IMR-90 (cell line): Measurements from ENCODE around the gene ASB1.

ENCODE experiments used
- CEBPB ChIP-seq: IDR thresholded peaks from 2 replicates; pipeline ENCODE4 v1.6.1; 2012; ENCODE audit warnings: low read depth, low read length, improper control_type of control experiment
- CHD1 ChIP-seq: IDR thresholded peaks from 2 replicates; pipeline ENCODE4 v1.6.1; 2012; ENCODE audit warnings: low read depth, low read length, improper control_type of control experiment
- ELK1 ChIP-seq: fragments of 150-350 bp; IDR thresholded peaks from 2 replicates; pipeline ENCODE4 v1.6.1; 2016; ENCODE audit warnings: low read depth, mild to moderate bottlenecking, low read length, moderate library complexity, borderline replicate concordance
- FOS ChIP-seq: fragments of 150-350 bp; IDR thresholded peaks from 2 replicates; pipeline ENCODE4 v1.6.1; 2016; ENCODE audit warnings: low read depth, low read length
- MAZ ChIP-seq: IDR thresholded peaks from 2 replicates; pipeline ENCODE4 v1.6.1; 2012; ENCODE audit warnings: low read depth, mild to moderate bottlenecking, low read length, improper control_type of control experiment, moderate library complexity, borderline replicate concordance
- MXI1 ChIP-seq: IDR thresholded peaks from 2 replicates; pipeline ENCODE4 v1.6.1; 2012; ENCODE audit warnings: low read depth, mild to moderate bottlenecking, low read length, moderate library complexity, borderline replicate concordance
- NFE2L2 ChIP-seq: fragments of 150-350 bp; IDR thresholded peaks from 2 replicates; pipeline ENCODE4 v1.6.1; 2016; ENCODE audit warnings: low read depth, mild to moderate bottlenecking, low read length
- POLR2A ChIP-seq: IDR thresholded peaks from 2 replicates; pipeline ENCODE4 v1.6.1; 2012; ENCODE audit warnings: mild to moderate bottlenecking, low read depth, low read length
- RAD21 ChIP-seq: IDR thresholded peaks from 2 replicates; pipeline ENCODE4 v1.6.1; 2012; ENCODE audit warnings: low read length, improper control_type of control experiment
- RCOR1 ChIP-seq: IDR thresholded peaks from 2 replicates; pipeline ENCODE4 v1.6.1; 2012; ENCODE audit warnings: mild to moderate bottlenecking, low read length, improper control_type of control experiment; ENCODE audit not compliant: insufficient replicate concordance
- RFX5 ChIP-seq: IDR thresholded peaks from 2 replicates; pipeline ENCODE4 v1.8.0; 2012; ENCODE audit warnings: low read depth, mild to moderate bottlenecking, low read length, moderate library complexity
- SMC3 ChIP-seq: fragments of 150-350 bp; IDR thresholded peaks from 2 replicates; pipeline ENCODE4 v1.6.1; 2016; ENCODE audit warnings: low read depth, mild to moderate bottlenecking, antibody characterized with exemption, low read length, moderate library complexity
- TF ChIP-seq, protein P1 (sequence below): fragments of 150-350 bp; IDR thresholded peaks from 2 replicates; pipeline ENCODE4 v1.6.1; 2017; ENCODE audit warnings: mild to moderate bottlenecking, antibody characterized with exemption, low read length, low read depth
- TF ChIP-seq, protein P2 (sequence below): conservative IDR thresholded peaks from 2 replicates; pipeline ENCODE4 v1.5.1; 2012; ENCODE audit warnings: mild to moderate bottlenecking, low read depth, low read length, improper control_type of control experiment

- no peak for TF ChIP-seq RAD21
- TF ChIP-seq CHD1: no peak
- TF ChIP-seq RFX5: no peak
- TF ChIP-seq, protein P1, sequence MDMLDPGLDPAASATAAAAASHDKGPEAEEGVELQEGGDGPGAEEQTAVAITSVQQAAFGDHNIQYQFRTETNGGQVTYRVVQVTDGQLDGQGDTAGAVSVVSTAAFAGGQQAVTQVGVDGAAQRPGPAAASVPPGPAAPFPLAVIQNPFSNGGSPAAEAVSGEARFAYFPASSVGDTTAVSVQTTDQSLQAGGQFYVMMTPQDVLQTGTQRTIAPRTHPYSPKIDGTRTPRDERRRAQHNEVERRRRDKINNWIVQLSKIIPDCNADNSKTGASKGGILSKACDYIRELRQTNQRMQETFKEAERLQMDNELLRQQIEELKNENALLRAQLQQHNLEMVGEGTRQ: no peak
- no peak for TF ChIP-seq POLR2A
- TF ChIP-seq, protein P2, sequence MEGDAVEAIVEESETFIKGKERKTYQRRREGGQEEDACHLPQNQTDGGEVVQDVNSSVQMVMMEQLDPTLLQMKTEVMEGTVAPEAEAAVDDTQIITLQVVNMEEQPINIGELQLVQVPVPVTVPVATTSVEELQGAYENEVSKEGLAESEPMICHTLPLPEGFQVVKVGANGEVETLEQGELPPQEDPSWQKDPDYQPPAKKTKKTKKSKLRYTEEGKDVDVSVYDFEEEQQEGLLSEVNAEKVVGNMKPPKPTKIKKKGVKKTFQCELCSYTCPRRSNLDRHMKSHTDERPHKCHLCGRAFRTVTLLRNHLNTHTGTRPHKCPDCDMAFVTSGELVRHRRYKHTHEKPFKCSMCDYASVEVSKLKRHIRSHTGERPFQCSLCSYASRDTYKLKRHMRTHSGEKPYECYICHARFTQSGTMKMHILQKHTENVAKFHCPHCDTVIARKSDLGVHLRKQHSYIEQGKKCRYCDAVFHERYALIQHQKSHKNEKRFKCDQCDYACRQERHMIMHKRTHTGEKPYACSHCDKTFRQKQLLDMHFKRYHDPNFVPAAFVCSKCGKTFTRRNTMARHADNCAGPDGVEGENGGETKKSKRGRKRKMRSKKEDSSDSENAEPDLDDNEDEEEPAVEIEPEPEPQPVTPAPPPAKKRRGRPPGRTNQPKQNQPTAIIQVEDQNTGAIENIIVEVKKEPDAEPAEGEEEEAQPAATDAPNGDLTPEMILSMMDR: no peak
- TF ChIP-seq FOS: no peak
- TF ChIP-seq ELK1: no peak
- TF ChIP-seq RCOR1: no peak
- TF ChIP-seq SMC3: no peak
- no peak for TF ChIP-seq MXI1
- no peak for TF ChIP-seq CEBPB
- TF ChIP-seq MAZ: no peak
- TF ChIP-seq NFE2L2: no peak
Observed at GRCh38 chr2:238408615-238409340, 17.9 kb upstream of the ASB1 start.
